ENCODE data around the gene COX6B2. TPM values are rescaled to one million over a fixed set of nuclear protein-coding genes. Genes with fewer than 3 reads are reported as not detected.

COX6B2 gene
- total and polyA plus RNA-seq, 2 of the 8 experiments (the other 6 are each of a cell fraction or from before 2014, with no cell fraction given) = 4.9 to 6.4 TPM

- no peak overlapping the region for H3K27ac ChIP-seq (ENCODE audit: low read depth, low read length)
- CTCF ChIA-PET (ENCODE audit: partially characterized antibody) = interaction anchor here (0.6 to 2.0 kb wide), 5 partner anchors 8 to 76 kb away, joined by 3 to 9 read pairs (median 3); no protein-coding TSS in a partner anchor
- H2BK12ac ChIP-seq (ENCODE audit: low read depth, low read length) = peak overlapping the region; percentile 32; the same call in 1 of the 2 replicates
- H2BK15ac ChIP-seq (ENCODE audit: low read length) = peak overlapping the region; percentile 92
- peak overlapping the region; percentile 0 for H4K5ac ChIP-seq (ENCODE audit: insufficient read length, low read depth, low read length)
- H3K14ac ChIP-seq (ENCODE audit: insufficient read length) = no peak overlapping the region
- no peak overlapping the region for H3K56ac ChIP-seq (replicated peaks; ENCODE audit: insufficient read length, low read depth, low read length)
- peaks cover 0 to 6% of the 10 kb centered on the region in 2 experiments for H4K20me1 ChIP-seq (replicated peaks in 1 of 2; ENCODE audit: control insufficient read depth in 1 of 2, insufficient read depth in 2 of 2, low read length in 2 of 2)
- peak overlapping the region; percentile 34 for H4K91ac ChIP-seq (replicated peaks; ENCODE audit: insufficient read length, low read length)
- DNase-seq (ENCODE audit: low read depth in 1 of 2, low spot score in 2 of 2) (no peak), FAIRE-seq (no peak)
- POLR2A ChIA-PET (ENCODE audit: partially characterized antibody) = interaction anchor here (0.6 to 4.1 kb wide), 10 partner anchors 8 to 66 kb away, joined by 3 to 30 read pairs (median 4); partner anchors contain the start of genes GARIN5B and UBE2S
- no peaks in the 10 kb centered on the region for H3K9me3 ChIP-seq (ENCODE audit: insufficient read depth in 2 of 2, low read depth in 1 of 2, low read length in 1 of 2)
- H3K79me2 ChIP-seq (ENCODE audit: control insufficient read depth in 1 of 2, insufficient read depth in 2 of 2, low read length in 2 of 2) = peaks cover 0 to 3% of the 10 kb centered on the region in 2 experiments; a peak in 1 of 4 replicates
- H2AFZ ChIP-seq (ENCODE audit: low read length) = no peak overlapping the region
- peak overlapping the region in 3 of 4 experiments; percentile 23 to 84 (median 26); a peak in 6 of 8 replicates for H3K4me3 ChIP-seq (ENCODE audit: extremely low read depth in 1 of 4, insufficient read depth in 2 of 4, low read depth in 3 of 4, low read length in 4 of 4)
- WGBS, 2 experiments (ENCODE audit: extremely low coverage in 1 of 2, insufficient coverage in 1 of 2, insufficient read length in 1 of 2, insufficient replicate concordance in 2 of 2, low coverage in 1 of 2, low lambda C conversion rate in 2 of 2, missing lambda C conversion rate in 1 of 2) = 85% methylated on average over 17 of the region's 50 CpGs; no CpG with 5 or more reads in 1 of the 2 experiments
- H3K4me2 ChIP-seq (ENCODE audit: insufficient read depth in 1 of 2, low read depth in 2 of 2, low read length in 2 of 2) = peak overlapping the region; percentile 79 to 94
- H4K8ac ChIP-seq (ENCODE audit: extremely low read depth, insufficient read depth, low read length) = peak overlapping the region; percentile 73
- peaks cover 20% of the 10 kb centered on the region; the same call in 1 of the 2 replicates for H3K23me2 ChIP-seq (ENCODE audit: low read depth, low read length)
- H2BK20ac ChIP-seq (ENCODE audit: low read length) = 0 out of 2 replicates have a peak overlapping the region, but pooled peaks have one; percentile 66
- H3K36me3 ChIP-seq (ENCODE audit: control insufficient read depth in 2 of 4, insufficient read depth in 4 of 4, low read length in 3 of 4) = peaks cover 0 to 38% (median 18%) of the 10 kb centered on the region in 4 experiments; a peak in 4 of 8 replicates
- peak overlapping the region; percentile 83; the same call in 1 of the 2 replicates for H2AK5ac ChIP-seq (ENCODE audit: low read depth, low read length)
- H2BK5ac ChIP-seq (ENCODE audit: low read depth, low read length) = peak overlapping the region; percentile 22
- peaks cover 5% of the 10 kb centered on the region; the same call in 1 of the 2 replicates for H3K79me1 ChIP-seq (ENCODE audit: low read depth, low read length)
- H3K4me1 ChIP-seq (replicated peaks in 1 of 4; ENCODE audit: control insufficient read depth in 3 of 4, insufficient read depth in 4 of 4, low read length in 3 of 4) = peaks cover 0 to 23% (median 10%) of the 10 kb centered on the region in 4 experiments; a peak in 6 of 7 replicates
- H3K18ac ChIP-seq (ENCODE audit: extremely low read depth, low read length) = peak overlapping the region; percentile 10
- H3K4ac ChIP-seq (replicated peaks; ENCODE audit: insufficient read length, low read depth, low read length) = peak overlapping the region; percentile 96
- H3K23ac ChIP-seq (ENCODE audit: insufficient read length) = no peak overlapping the region
- H2BK120ac ChIP-seq (replicated peaks; ENCODE audit: low read depth, low read length) = no peak overlapping the region
- H3K9ac ChIP-seq (replicated peaks in 1 of 4; ENCODE audit: extremely low read depth in 1 of 4, low read depth in 3 of 4, low read length in 3 of 4) = no peak overlapping the region; a peak in 1 of 7 replicates
- H3K27me3 ChIP-seq (replicated peaks in 1 of 4; ENCODE audit: control insufficient read depth in 3 of 4, extremely low read depth in 1 of 4, insufficient read depth in 3 of 4, low read length in 3 of 4) = peaks cover 0 to under 1% (median 0%) of the 10 kb centered on the region in 4 experiments; a peak in 1 of 7 replicates
- TF ChIP-seq ATF3 (IDR thresholded peaks at IDR 0.05; ENCODE audit: insufficient read depth, low read depth, low read length) (no peak), CHD2 (IDR thresholded peaks at IDR 0.05; ENCODE audit: low read length) (no peak), E2F6 (IDR thresholded peaks at IDR 0.05) (peak; percentile 46; the same call in 1 of the 2 replicates), MAFK (IDR thresholded peaks at IDR 0.05; ENCODE audit: low read depth, low read length) (no peak), SP4 (IDR thresholded peaks at IDR 0.05; ENCODE audit: low read length) (no peak), RAD21 (IDR thresholded peaks at IDR 0.05 in 1 of 2, conservative IDR thresholded peaks at IDR 0.05 in 1 of 2; ENCODE audit: low read depth in 2 of 2, low read length in 2 of 2) (no peak), RNF2 (IDR thresholded peaks at IDR 0.05; ENCODE audit: borderline replicate concordance, low read depth, low read length, missing control alignments, poor library complexity, severe bottlenecking) (no peak), TCF12 (IDR thresholded peaks at IDR 0.05; ENCODE audit: low read depth, low read length) (no peak)
Measured at GRCh38 chr19:55341595-55342531, 12.7 kb downstream of the COX6B2 start.

Data from H1 (cell line).